Naive thymus-derived CD4-positive, alpha-beta T cell (primary cell): ENCODE measurements around the gene HLCS. TPM values are rescaled to one million over a fixed set of nuclear protein-coding genes. Genes with fewer than 3 reads are reported as not detected.

Experiments used
- ATAC-seq: fragments of 150-1000 bp; cut with Tn5 transposase; 2 replicates; pipeline ENCODE4 v1.10.0; 2021; ENCODE audit warnings: mild to moderate bottlenecking, moderate library complexity
- CTCF ChIA-PET: fragments of 350-600 bp; sonication (Branson Sonifier 250); formaldehyde crosslinking; loops from one replicate; lab custom pipeline; 2021; ENCODE audit warnings: antibody characterized with exemption; lab: Charles Lee
- POLR2A ChIA-PET: fragments of 350-600 bp; sonication (Branson Sonifier 250); formaldehyde crosslinking; loops from one replicate; lab custom pipeline; 2021; ENCODE audit warnings: antibody characterized with exemption, inconsistent platforms; lab: Charles Lee
- DNase-seq, 9 donors: peaks; one replicate each; pipeline versions ENCODE4 v3.0.0 to v3.0.0-alpha.2; 2020 to 2022; ENCODE audit warnings: mixed read lengths in 1 of 9
- H3K27ac ChIP-seq: one replicate; pipeline ENCODE4 v1.7.0; 2013; ENCODE audit warnings: mild to moderate bottlenecking, low read depth, low read length, moderate library complexity
- H3K27me3 ChIP-seq, 2 donors: one replicate each; pipeline ENCODE4 v1.7.0; 2013; ENCODE audit warnings: low read length in 2 of 2, mild to moderate bottlenecking in 2 of 2, moderate library complexity in 2 of 2; ENCODE audit not compliant: control insufficient read depth in 2 of 2, insufficient read depth in 2 of 2
- H3K36me3 ChIP-seq, 3 experiments: 1 replicate in 2 of 3; 2 replicates in 1 of 3; pipeline ENCODE4 v1.7.0; 2013; ENCODE audit warnings: low read length in 3 of 3, mild to moderate bottlenecking in 3 of 3, moderate library complexity in 1 of 3; ENCODE audit not compliant: insufficient read depth in 3 of 3, control insufficient read depth in 2 of 3
- H3K4me1 ChIP-seq, 2 donors: one replicate each; pipeline ENCODE4 v1.7.0; 2013; ENCODE audit warnings: low read length in 2 of 2, mild to moderate bottlenecking in 2 of 2, moderate library complexity in 1 of 2; ENCODE audit not compliant: control insufficient read depth in 2 of 2, insufficient read depth in 2 of 2
- H3K4me3 ChIP-seq: 2 replicates; pipeline ENCODE4 v1.7.0; 2013; ENCODE audit warnings: mild to moderate bottlenecking, low read length
- H3K9me3 ChIP-seq, 3 experiments: 1 replicate in 2 of 3; 2 replicates in 1 of 3; pipeline ENCODE4 v1.7.0; 2013; ENCODE audit warnings: low read length in 3 of 3; ENCODE audit not compliant: control insufficient read depth in 2 of 3
- H3K27ac Mint-ChIP-seq, 9 donors: one replicate each; pipeline ENCODE4 v1.8.0; 2020 to 2022; ENCODE audit warnings: mixed read lengths in 9 of 9, mild to moderate bottlenecking in 8 of 9, moderate library complexity in 5 of 9, inconsistent platforms in 2 of 9
- H3K27me3 Mint-ChIP-seq, 5 donors: one replicate each; pipeline ENCODE4 v1.8.0; 2021 to 2022; ENCODE audit warnings: mixed read lengths in 5 of 5, mild to moderate bottlenecking in 1 of 5
- H3K36me3 Mint-ChIP-seq, 5 donors: one replicate each; pipeline ENCODE4 v1.8.0; 2020 to 2022; ENCODE audit warnings: mixed read lengths in 5 of 5, mild to moderate bottlenecking in 3 of 5, inconsistent platforms in 1 of 5
- H3K4me1 Mint-ChIP-seq, 7 donors: one replicate each; pipeline ENCODE4 v1.8.0; 2020 to 2022; ENCODE audit warnings: mixed read lengths in 7 of 7, mild to moderate bottlenecking in 3 of 7, inconsistent platforms in 1 of 7
- H3K4me3 Mint-ChIP-seq, 10 donors: one replicate each; pipeline ENCODE4 v1.8.0; 2020 to 2022; ENCODE audit warnings: mild to moderate bottlenecking in 10 of 10, mixed read lengths in 10 of 10, moderate library complexity in 6 of 10, inconsistent platforms in 2 of 10
- H3K9me3 Mint-ChIP-seq, 11 donors: one replicate each; pipeline ENCODE4 v1.8.0; 2020 to 2022; ENCODE audit warnings: mixed read lengths in 11 of 11, mild to moderate bottlenecking in 4 of 11, inconsistent platforms in 1 of 11, moderate library complexity in 1 of 11
- intact Hi-C, 2 donors: fragments of 100-400 bp; cut with micrococcal nuclease; formaldehyde crosslinking; loops; one replicate each; pipeline ENCODE4 v1.15.1; 2023
- polyA plus RNA-seq, 2 donors: library from polyadenylated mRNA; unstranded; fragments of 300-500 nt; fragmentation: Illumina TruSeq; gene quantifications; one replicate each; pipeline ENCODE4 v1.2.3, GENCODE V29; 2021
- total RNA-seq, 6 experiments: library from RNA in 5 of 6; stranded (reverse) in 5 of 6; gene quantifications; 1 replicate in 5 of 6; 2 replicates in 1 of 6; pipeline ENCODE4 v1.2.3 and lab custom pipeline; 2021 to 2026

HLCS gene
- total and polyA plus RNA-seq, 7 experiments from 2014 or later = 7.0 to 19.3 (median 9.0) TPM

DNA sequence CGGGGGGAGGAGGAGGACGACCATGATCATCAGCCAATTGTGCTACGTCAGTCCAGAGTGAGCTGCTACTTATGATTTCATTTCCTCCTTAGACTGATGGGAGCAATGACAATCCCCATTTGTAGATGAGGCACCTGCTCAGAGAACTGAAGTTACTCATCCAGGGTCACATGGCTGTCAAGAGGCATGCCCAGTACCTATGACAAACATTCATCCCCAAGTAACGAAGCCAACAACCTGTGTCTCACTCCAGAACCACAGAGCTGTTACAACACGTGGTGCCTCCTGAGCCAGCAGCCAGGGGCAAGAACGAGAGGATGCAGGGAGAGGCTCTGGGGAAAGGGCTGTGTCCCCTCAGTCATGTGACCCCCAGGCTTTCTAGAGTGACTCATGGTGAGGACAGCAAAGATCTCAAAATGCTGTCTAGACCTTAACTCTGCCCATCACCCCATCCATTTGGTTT is 173.9 kb downstream of the HLCS start:
- Histone ChIP-seq H3K27ac (no peak overlapping the region), H3K9me3 (peaks cover 0 to 2% (median 0%) of the 10 kb centered on the region in 3 experiments), H3K27me3 (no peaks in the 10 kb centered on the region), H3K36me3 (no peaks in the 10 kb centered on the region), H3K4me1 (no peaks in the 10 kb centered on the region), H3K4me3 (no peak overlapping the region)
- DNase-seq = no peak
- peaks cover 0 to 7% (median 0%) of the 10 kb centered on the region in 7 donors for H3K4me1 Mint-ChIP-seq
- ATAC-seq = no peak
- intact Hi-C loops = no loop called here
- ChIA-PET CTCF (no interaction called here), POLR2A (no interaction called here)
- peaks cover 0 to 24% (median 4%) of the 10 kb centered on the region in 11 donors for H3K9me3 Mint-ChIP-seq
- H3K4me3 Mint-ChIP-seq = no peak overlapping the region
- no peak overlapping the region for H3K27ac Mint-ChIP-seq
- no peaks in the 10 kb centered on the region for H3K27me3 Mint-ChIP-seq
- H3K36me3 Mint-ChIP-seq = peaks cover 0 to 41% (median 30%) of the 10 kb centered on the region in 5 donors

DNA sequence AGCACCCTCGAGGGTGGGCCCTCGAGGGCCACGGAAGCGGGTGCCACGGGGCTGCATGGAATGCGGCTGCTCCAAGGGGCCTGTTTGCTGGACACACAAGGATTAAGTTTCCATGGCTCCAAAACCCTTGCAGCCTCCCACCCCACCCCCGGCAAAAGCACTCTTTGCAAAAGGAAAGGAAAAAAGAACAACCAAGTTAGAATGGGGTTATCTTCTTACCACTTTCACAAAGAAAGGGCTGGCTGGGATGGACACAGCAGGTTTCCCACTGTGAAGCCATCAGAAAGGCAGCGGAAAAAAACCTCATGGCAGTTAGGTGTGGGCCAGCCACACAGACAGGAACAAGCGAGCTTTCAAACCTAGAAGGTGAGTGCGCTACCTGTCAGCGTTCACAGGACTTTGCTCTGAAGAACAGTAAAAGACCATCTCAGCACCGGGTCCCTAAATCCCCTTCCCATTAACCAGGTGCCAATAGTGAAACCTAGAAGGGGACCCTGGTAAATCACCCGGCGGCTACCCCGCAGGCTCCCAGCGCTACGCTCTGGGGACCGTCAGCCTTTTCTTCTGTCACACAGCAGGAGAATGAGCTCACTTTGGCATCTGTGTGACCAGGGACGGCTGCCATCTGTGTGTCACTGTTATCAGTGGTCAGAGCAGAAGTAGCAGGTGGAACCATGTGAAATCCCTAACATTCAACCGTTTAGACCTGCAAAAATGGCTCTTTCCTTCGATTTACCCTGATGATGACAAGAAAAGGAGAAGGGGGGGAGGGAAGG is 174.6 kb downstream of the HLCS start:
- no peaks in the 10 kb centered on the region for H3K9me3 ChIP-seq
- no peak overlapping the region for H3K27ac ChIP-seq
- H3K4me3 ChIP-seq = no peak overlapping the region
- H3K4me1 ChIP-seq = no peaks in the 10 kb centered on the region
- no peaks in the 10 kb centered on the region for H3K27me3 Mint-ChIP-seq
- intact Hi-C loops = no loop called here
- peaks cover 0 to 18% (median 1%) of the 10 kb centered on the region in 11 donors for H3K9me3 Mint-ChIP-seq
- CTCF ChIA-PET = no interaction called here
- H3K4me3 Mint-ChIP-seq = no peak overlapping the region
- no peak for DNase-seq
- H3K4me1 Mint-ChIP-seq = peaks cover 0 to 7% (median 0%) of the 10 kb centered on the region in 7 donors
- H3K27ac Mint-ChIP-seq = no peak overlapping the region
- ATAC-seq = no peak
- H3K27me3 ChIP-seq = no peaks in the 10 kb centered on the region
- POLR2A ChIA-PET = no interaction called here
- no peaks in the 10 kb centered on the region for H3K36me3 ChIP-seq
- H3K36me3 Mint-ChIP-seq = peaks cover 0 to 36% (median 27%) of the 10 kb centered on the region in 5 donors

DNA sequence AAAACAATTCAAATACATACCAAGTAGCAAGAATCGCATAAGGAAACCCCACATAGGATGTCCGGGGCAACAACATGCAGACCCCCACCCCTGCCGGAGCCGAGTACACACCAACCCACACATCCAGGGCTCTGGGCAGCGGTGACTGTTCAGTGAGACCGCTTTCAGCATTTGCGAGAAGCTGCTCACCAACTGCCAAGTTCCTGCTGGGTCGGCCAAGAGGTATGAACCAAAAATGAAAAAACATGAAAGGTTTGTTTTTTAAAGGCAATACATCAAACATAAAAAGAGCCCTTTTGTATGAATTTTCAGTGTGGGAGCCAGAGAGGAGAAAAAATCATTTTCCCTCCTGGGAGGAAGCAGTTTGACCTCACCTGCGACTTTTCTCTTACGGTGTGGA is 175.3 kb downstream of the HLCS start:
- DNase-seq = no peak
- Histone ChIP-seq H3K4me1 (no peaks in the 10 kb centered on the region), H3K9me3 (no peaks in the 10 kb centered on the region), H3K27me3 (no peaks in the 10 kb centered on the region), H3K27ac (no peak overlapping the region), H3K4me3 (no peak overlapping the region), H3K36me3 (no peaks in the 10 kb centered on the region)
- Mint-ChIP-seq H3K4me1 (peaks cover 0 to 7% (median 0%) of the 10 kb centered on the region in 7 donors), H3K4me3 (no peak overlapping the region), H3K27me3 (no peaks in the 10 kb centered on the region), H3K27ac (no peak overlapping the region), H3K9me3 (peaks cover 0 to 11% (median 0%) of the 10 kb centered on the region in 11 donors), H3K36me3 (peaks cover 0 to 34% (median 30%) of the 10 kb centered on the region in 5 donors)
- intact Hi-C loops = no loop called here
- ChIA-PET CTCF (no interaction called here), POLR2A (no interaction called here)
- ATAC-seq = no peak

DNA sequence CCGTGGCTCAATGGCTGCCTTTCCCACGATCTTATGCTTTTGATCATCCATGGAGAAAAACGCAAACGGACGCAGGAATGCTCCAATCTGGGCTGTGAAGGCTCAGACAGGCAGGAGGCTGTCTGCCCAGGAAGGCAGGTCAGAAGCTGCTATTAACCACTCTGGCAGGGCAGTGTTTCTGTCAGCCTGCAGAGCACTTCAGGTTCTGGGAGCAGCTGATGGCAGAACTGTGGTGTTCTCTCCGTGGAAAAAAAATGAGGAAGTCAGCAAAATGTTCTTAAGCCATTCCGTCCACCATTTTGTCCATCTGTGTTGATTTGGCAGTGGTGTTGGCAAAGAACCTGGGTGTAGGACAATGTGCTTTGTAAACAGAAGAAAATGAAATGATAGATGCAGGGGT is 175.9 kb downstream of the HLCS start:
- no peaks in the 10 kb centered on the region for H3K9me3 ChIP-seq
- no peaks in the 10 kb centered on the region for H3K4me1 ChIP-seq
- CTCF ChIA-PET = no interaction called here
- Mint-ChIP-seq H3K4me1 (peaks cover 0 to 7% (median 0%) of the 10 kb centered on the region in 7 donors), H3K27me3 (no peaks in the 10 kb centered on the region), H3K36me3 (peaks cover 0 to 36% (median 27%) of the 10 kb centered on the region in 5 donors), H3K4me3 (no peak overlapping the region), H3K27ac (no peak overlapping the region), H3K9me3 (peaks cover 0 to 5% (median 0%) of the 10 kb centered on the region in 11 donors)
- no peak overlapping the region for H3K4me3 ChIP-seq
- ATAC-seq (no peak), DNase-seq (no peak)
- intact Hi-C loops = no loop called here
- no peak overlapping the region for H3K27ac ChIP-seq
- POLR2A ChIA-PET = no interaction called here
- H3K36me3 ChIP-seq = no peaks in the 10 kb centered on the region
- no peaks in the 10 kb centered on the region for H3K27me3 ChIP-seq

DNA sequence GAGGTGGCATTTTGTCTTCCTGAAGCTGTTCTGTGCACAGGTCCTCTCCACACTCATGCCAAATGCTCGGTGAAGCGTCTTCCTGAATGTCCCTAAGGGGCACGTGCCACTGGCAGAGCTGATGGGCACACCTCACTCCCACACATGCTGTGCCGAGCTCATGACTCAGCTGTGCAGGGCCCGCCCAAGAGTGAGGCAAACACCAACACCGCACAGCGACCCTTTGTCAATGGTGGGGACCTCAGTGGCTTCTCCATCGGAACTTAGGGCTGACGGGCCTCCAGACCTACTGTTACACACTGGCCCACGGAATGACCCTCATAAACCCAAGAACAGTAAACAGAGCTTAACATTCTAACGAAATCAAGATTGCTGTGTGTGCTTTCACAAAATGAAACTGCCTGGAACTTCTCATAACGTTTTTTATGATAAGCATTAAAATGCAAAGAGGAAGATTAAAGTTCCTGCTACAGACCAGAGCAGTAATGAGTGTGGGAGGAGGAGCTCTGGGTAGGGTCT is 178.3 kb downstream of the HLCS start:
- ATAC-seq (no peak), DNase-seq (no peak)
- Mint-ChIP-seq H3K36me3 (peaks cover 0 to 24% (median 12%) of the 10 kb centered on the region in 5 donors), H3K9me3 (no peaks in the 10 kb centered on the region), H3K4me3 (no peak overlapping the region), H3K27ac (no peak overlapping the region), H3K4me1 (no peaks in the 10 kb centered on the region), H3K27me3 (no peaks in the 10 kb centered on the region)
- no peaks in the 10 kb centered on the region for H3K27me3 ChIP-seq
- no peaks in the 10 kb centered on the region for H3K4me1 ChIP-seq
- POLR2A ChIA-PET = no interaction called here
- no peak overlapping the region for H3K4me3 ChIP-seq
- no peak overlapping the region for H3K27ac ChIP-seq
- CTCF ChIA-PET = no interaction called here
- intact Hi-C loops = no loop called here
- H3K36me3 ChIP-seq = no peaks in the 10 kb centered on the region
- H3K9me3 ChIP-seq = no peaks in the 10 kb centered on the region

DNA sequence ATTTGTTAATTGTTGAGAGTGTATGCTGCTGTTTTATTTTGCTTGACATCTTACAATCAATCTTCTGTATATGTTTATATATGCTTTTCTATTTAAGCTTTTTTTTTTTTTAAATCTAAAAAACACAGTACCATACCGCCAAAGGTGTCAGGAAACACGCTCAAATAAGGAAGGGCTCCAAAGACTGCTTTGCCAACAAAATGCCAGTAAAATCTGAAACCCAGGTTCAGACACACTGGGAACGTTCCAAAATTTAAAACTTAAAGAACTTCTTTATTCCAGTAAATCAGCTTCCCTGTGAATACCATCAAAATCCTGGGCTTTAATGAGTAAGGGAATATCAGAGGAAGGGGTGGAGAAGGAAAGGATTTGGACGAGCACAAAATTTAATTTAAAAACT is 180.3 kb downstream of the HLCS start:
- POLR2A ChIA-PET = no interaction called here
- H3K9me3 Mint-ChIP-seq = no peaks in the 10 kb centered on the region
- H3K4me1 ChIP-seq = no peaks in the 10 kb centered on the region
- peaks cover 0 to 24% (median 11%) of the 10 kb centered on the region in 5 donors for H3K36me3 Mint-ChIP-seq
- H3K27me3 ChIP-seq = no peaks in the 10 kb centered on the region
- DNase-seq (no peak), ATAC-seq (no peak)
- H3K27ac ChIP-seq = no peak overlapping the region
- peaks cover 0 to 3% (median 0%) of the 10 kb centered on the region in 7 donors for H3K4me1 Mint-ChIP-seq
- no peak overlapping the region for H3K27ac Mint-ChIP-seq
- no peak overlapping the region for H3K4me3 Mint-ChIP-seq
- H3K36me3 ChIP-seq = no peaks in the 10 kb centered on the region
- no peaks in the 10 kb centered on the region for H3K9me3 ChIP-seq
- intact Hi-C loops = no loop called here
- no peak overlapping the region for H3K4me3 ChIP-seq
- no peaks in the 10 kb centered on the region for H3K27me3 Mint-ChIP-seq
- CTCF ChIA-PET = no interaction called here
